SIG-M5 (cell line): Measurements from ENCODE around the gene ADGRA1.
"Not testable (repeated sequence)": the region's sequence is repeated elsewhere in the genome, so short reads cannot be mapped to it uniquely, and the experiment has no call there.

Experiments used
- DNase-seq: peaks from one replicate; lab custom pipeline; 2025; lab: John Stamatoyannopoulos, UW

The ADGRA1 gene

DNA sequence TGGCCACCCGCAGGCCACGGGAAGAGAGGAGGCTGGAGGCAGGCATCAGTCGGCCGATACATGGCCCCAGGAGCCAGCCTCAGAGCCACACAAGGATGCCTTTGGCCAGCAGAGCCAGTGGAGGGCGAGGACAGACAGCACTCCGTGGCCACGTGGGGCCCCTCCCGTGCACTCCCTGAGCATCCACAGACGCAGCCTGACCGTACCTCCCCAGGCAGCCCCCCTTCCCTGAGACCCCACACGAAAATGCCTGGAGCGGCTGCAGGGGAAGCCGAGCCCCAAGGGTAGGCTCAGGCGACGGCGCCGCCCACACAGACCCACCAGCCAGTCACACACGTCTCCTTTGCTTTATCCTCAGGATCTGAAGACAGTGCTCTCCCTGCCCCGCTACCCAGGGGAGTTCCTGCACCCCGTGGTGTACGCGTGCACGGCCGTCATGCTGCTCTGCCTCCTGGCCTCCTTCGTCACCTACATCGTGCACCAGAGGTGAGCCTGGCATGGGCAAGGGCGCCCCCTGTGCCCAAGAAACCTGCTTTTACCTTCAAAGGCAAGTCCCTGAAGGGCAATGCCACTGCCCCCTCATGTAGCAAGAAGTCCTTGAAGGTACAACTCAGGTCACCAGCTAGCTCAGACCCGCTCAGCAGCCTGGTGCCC lies 9.0 kb downstream of the ADGRA1 start:
- DNase-seq, result no peak

DNA sequence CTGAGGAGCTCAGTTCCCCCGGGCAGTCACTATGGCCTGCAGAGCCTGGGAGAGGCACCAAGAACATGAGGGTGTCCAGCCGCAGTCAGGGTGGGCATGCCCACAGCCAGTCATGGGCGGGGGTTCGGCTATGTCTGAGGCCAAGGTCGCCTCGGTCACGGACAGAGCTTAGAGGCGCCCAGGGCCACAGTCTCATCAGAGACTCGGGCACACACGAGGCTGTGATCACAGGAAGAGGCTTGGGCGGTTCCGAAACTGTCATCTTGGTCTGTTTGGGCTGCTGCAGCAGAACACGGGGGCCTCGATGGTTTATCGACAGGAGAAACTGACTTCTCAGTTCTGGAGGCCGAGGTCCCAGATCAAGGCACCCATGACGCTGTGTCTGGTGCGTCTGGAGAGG lies 9.7 kb downstream of the ADGRA1 start:
- no peak for DNase-seq

DNA sequence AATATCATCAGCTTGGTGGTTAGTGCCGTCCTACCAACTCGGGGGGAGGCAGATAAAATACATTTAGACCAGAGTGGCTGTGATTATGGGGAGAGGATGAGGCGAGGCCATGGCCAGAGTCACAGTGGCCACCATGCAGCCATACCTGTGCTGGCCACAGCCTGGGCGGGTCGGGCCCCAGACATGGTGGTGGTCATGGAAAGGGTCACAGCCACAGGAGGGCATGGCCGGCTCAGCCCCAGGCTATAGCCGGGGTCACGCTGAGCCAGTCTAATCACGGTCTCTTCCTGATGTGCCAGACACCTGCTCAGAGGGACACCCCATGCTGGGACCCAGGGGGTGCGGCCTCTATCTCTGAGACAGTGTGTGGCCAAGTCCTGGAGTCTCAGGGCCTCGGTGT lies 10.2 kb downstream of the ADGRA1 start:
- DNase-seq, result no peak

DNA sequence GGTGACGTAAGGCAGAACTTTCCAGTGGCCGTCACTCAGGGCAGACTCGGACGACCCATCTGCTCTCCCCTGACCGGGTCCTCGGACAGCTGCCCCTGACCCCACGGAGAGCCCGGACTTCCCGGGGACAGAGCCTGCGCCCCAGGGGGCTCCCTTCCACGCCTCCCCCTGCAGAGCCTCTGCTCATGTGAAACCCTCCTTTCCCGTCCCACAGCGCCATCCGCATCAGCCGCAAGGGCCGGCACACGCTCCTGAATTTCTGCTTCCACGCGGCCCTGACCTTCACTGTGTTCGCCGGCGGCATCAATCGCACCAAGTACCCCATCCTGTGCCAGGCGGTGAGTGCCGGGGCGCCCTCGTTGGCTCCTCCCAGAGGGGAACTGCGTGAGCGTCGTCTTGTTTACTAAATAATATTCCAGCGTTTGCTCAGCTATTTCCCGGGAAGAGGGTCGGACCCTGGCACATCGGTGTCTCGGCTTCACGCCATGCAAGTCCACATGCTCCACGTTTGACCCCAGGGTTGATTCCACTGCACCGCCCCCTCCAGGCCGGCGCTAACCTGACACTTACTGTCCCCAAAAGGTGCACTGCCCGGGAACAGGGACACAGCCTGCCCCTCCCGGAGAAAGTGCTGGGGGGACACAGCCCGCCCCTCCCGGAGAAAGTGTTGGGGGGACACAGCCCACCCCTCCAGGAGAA lies 10.9 kb downstream of the ADGRA1 start:
- no peak for DNase-seq

DNA sequence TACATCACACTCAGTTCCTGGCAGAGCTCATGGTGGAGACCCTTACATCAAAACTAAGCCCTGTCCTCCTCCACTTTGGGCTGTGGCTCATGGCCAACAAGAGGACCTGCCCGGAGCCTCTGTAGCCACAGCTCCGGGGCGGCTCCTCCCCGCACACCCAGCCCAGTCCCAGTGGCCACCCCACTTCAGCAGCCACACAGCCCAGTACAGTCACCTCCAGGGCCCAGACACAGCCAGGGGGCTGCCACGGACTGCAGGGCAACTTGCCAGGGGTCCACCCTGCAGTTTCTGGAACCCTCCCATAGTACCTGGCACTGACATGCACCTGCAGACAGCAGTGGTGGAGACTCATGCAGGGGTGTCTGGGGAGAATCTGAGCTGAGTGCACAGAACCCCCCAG lies 11.8 kb downstream of the ADGRA1 start:
- no peak for DNase-seq

DNA sequence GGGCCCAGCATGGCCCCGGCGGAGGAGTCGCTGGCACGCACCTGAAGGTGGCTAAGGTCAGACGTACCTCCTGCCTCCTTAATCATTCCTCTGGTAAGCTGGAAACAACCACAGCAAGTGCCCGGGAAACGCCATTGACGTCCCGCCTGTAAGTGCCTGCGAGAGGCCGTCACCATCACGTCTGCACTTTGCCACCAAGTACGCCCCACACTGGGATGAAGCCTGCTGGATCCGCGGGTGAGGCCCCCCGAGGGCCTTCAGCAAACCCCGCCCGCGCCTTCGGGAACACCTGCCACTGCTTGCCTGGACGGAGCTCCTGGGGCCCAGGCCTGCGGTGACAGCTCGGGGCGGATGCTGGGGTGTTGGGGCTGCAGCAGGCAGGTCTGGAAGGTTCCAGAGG lies 12.5 kb downstream of the ADGRA1 start:
- DNase-seq, result no peak

DNA sequence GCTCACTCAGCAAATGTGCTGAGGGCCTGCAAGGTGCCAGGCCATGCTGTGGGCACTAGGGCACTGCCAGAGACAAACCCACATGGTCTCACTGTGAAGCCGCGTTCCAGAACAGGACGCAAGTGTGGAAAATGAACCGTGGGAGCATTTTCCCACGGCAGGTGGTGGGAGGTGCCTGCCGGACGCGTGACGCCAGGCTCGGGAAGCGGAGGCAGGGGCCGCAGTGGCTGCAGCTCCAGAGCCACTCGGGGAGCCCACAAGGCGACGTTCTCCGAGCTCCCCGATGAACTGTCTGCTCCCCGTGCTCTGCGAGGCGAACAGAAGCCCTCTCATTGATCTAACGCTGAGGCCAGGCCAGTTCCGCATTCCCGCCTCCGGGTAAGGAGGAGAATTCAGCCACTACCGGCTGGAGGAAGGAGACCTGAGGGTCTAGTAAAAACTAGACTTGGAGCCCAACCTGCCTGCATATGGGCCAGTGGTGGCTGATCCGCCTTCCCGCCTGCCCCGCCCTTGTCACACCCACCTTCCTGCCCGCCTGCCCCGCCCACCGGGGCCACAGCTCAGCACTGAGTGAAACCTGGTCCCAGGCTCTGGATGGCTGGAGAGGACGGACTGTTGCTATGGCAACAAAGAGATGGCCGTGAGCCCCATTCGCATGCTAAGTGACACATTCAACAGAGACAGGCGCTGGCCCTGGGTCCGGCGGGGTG lies 13.1 kb downstream of the ADGRA1 start:
- DNase-seq, result no peak

DNA sequence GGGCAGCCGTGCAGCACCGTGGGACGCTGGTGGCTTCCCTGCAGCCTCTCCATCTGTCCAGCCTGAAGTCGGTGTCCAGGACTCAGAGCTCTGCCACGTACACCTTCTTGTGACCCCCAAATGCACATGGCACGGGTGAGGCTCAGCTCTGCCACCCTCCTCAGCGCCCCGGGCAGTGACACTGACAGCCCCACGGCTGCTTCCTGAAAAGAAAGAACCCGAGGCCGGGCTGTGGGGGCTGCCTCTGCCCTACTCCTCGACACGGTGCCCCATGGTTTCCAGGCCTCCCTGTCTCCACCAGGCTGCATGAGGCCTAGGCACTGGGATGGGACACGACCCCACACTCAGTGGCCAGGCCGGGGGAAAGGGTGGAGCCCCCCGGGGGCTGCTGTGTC lies 13.7 kb downstream of the ADGRA1 start:
- no peak for DNase-seq

DNA sequence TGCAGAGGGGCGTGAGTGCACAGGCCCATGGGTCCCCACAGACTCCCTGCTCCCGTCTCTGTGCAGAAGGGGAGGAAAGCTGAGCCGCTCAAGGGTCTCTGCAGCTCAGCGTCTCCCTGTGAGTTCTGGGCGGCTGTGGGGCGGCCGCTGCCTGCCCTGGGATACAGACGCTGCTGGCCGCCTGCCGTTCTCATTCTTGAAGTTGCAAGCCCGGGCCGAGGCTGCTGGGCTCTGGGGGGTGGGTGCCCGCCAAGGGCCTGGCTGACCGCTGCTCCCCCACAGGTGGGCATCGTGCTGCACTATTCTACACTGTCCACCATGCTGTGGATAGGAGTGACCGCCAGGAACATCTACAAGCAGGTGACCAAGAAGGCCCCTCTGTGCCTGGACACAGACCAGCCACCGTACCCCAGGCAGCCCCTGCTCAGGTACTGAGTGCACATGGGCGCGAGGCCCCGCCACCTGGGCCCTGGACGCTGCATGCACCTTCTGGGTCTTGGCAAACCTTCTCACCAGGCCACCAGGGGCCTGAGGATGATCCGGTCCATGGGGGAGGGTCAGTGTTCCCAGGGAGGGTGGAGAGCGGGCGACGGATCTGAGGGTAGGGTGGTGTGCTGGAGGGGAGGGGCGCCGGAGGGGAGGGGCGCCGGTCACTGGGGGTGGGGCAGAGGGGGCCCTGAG lies 14.8 kb downstream of the ADGRA1 start:
- DNase-seq, result no peak

DNA sequence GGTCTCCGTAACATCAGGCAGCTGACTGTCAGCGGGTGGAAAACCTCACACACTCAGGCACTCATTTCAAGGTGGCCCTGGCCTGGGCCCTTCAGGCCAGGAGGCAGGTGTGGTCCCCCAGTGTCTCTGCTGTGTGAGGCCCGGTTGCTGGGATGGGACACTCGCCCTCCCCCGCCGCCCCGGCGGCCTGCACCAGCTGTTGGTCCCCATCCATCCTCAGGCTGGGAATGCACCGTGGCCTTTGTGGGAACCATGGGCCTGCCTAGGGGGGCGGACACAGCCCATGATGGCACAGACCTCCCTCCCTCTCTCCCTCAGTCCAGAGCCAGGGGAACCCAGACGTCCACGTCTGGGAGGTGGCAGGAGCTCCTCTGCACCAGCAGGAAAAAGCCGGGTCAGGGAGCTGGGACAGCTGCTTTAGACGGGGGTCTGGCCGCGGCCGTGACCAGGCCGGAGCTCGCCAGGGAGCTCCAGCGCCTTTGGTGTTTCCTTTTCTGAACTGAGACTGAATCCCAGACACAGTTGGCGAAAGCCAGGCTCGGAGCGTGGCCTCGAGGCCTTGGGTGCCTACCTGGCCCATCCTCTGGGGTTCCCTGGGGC lies 15.7 kb downstream of the ADGRA1 start:
- DNase-seq, result no peak

DNA sequence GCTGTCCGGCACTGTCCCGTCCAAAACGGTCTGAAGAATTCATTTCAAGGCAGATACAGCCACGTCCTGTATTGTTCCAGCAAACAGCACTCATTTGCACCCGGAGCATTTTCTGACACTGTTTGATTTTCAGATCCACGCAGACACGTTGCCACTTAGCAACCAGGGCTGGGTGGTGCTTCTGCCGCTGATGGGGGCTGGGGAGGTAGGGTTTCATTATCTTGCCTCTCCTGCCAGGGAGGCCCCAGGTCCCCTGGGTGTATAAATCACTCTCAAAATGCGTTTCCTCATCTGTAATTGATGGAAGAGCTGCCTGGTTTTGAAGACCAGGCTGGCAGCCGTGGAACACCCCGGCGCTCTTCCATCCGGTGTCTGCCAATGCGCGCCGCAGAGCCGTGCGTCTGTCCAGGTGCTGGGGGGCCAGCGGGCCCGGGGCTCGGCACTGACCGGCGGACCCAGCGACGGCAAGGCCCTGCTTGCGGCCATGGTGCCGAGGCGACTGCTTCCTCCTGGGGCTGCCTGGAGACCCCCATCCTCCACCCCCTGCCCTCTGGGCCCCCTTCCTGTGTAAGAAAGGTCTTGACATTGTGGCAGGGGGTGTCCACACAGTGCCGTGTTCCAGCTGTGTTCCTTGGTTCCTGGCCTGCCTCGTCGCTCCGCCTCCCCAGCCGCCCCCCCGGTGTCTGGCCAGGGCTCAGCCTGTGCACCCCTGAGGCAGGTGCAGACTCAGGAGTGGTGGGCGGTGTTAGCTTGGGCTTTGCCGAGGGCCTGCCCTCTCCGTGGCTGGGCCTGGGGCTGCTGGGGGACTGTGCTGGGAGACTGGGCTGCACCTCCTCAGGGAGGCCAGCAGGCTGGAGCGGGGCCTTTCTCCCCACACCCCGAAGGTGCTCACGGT lies 16.6 kb downstream of the ADGRA1 start:
- DNase-seq, result no peak

DNA sequence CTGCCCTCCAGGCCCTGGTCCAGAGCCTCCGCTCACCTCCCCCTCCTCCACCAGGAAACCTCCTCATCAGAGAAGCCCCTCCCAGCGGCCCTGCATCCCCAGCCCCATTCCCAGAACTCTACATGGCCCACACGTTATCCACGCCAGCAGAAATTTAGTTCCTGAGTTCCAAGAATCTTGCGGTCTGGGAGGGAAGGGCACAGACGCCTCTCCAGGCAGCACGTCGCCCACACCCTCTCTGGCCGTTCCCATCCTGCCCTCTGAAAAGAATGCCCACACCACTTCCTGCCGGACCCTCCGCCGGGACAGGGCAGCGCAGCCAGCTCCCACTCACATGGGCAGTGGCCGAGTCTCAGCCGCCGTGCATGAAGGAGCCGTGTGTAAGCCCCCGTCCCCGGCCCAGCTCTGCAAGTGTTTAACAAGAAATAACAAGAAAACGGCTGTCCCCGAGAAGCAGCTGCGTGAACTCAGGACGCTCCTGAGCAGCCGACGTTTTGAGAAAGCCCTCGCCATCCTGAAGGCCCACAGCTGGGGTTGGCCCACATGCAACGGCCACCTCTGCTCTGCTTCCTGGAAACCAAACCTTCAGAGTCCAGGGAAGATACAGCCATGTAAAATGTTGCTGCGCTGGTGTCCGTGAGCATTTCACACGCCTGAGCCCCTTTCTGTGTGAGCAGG lies 17.4 kb downstream of the ADGRA1 start:
- DNase-seq, result no peak

DNA sequence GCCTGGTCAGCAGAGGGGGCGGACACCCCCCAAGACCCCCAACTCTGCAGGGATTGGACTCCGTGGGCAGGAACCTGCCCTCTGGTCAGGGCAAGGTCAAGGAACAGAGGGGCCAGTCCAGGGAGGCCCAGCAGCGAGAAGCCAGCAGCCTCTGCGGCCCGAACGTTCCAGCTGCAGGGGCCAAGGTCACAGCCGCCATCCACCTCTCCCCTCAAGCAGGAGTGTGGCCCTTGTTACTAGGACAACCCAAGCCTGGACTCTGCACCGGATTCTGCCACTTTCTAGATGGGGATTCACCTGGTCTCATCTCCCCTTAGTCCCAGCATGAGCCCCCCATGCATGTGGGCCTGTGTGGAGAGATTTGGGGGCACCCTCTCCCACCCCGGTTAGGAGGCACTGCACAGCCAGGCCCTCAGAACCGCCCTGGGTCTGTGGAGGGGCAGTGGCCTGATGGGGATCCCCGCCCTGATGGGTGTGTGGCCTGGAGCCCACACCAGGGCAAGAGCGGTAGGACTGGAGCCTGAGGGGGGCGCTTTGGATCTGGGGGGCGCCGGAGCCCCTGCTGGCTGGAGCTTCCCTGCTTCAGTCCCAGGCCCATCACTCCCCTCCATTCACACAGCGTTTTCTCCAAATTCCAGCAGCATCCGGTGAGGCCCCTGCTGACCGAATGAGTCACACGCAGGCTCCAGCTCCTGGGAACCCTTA lies 18.1 kb downstream of the ADGRA1 start:
- DNase-seq, result no peak

DNA sequence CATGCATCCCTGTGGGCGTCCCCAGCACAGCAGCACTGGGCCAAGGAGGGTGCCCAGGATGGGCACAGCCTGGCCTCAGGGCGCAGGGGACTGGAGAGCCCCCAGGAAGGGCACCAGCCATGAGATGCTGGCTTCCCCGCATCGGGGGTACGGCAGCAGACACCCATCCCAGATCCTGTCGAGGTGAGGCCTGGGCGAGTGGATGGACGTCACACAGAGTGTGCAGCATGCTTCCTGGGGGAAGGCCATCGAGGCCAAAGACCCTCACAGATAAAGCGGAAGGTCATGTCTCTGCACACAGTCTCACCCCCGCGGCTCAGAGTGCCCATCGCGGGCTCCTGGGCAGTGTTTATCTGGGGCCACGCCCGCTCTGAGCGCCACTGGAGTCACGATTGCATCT lies 18.8 kb downstream of the ADGRA1 start:
- no peak for DNase-seq

DNA sequence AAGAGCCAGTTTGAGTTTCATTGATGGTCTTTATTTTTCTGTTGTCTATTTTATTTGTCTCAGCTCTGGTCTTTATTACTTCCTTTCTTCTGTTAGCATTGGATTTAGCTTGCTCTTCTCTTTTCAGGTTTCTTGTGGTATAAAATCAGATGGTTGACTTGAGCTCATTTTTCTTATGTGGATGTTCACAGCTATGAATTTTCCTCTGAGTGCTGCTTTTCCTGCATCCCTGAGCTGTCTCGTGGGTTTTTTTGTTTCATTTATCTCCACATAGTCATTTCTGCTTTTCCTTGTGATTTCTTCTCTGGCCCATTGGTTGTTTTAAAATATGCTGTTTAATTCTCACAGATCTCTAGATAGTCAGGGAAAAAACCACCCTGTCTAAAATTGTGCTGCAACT lies 19.7 kb downstream of the ADGRA1 start:
- no peak for DNase-seq

DNA sequence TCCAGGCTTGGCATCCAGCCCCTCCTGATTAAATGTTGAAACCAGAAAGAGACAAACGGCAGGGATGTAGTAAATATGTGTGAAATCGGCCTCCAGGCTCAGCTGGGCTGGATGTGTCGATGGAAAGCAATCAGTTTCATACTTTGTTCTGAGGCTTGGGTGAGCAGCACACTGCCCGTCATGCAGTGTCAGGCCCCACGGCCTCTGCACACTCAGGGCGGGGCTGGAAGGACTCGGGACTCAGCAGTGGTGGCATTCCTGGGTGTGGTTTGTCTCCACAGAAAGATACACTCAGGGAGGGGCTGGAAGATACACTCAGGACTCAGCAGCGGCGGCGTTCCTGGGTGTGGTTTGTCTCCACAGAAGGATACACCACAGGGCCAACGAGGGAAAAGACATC lies 22.0 kb downstream of the ADGRA1 start:
- no peak for DNase-seq

DNA sequence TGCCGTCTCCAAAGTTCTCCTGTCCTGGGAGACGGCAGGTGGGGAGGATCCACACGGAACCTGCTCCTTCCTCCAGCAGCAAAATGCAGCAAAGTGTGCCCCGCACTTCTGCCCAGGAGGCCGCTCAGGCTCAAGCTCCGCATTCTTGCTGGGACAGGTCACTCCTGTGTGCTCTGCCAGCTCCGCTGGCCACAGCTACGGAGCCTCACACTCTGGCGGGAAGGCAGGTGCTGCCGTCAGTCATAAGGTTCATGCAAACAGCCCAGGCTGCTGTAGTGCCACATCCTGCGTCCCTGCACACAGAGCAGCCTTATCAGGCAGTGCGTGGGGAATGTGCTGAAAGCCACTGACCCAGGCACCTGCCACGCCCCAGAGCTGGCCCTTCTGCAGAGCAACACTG lies 22.4 kb downstream of the ADGRA1 start:
- no peak for DNase-seq

DNA sequence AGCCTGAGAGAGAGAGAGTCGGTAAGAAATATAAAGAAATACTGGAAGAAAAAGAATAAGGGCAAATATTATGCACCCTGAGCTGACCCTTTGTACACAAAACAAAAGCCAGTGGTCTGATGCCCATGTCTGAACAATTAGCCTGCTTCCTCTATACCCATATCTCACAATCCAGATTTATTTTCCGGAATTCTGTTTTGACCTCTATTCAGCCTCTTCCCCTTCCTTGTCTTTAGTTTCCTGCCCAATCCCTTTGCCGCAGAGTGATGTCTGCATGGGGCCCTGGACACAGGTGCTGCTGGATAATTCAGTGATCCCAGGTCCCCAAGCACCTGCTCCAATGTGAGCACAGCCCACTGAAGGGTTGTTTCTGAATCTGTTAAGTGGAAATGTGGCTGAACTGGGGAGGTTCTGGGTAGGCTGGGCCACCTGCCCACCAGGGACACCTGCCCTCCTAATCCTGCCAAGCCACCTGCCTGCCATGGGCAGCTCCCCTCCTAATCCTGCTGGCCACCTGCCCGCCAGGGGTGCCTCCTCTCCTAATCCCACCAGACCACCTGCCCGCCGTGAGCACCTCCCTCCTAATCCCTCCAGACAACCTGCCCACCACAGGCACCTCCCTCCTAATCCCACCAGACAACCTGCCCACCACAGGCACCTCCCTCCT lies 23.0 kb downstream of the ADGRA1 start:
- DNase-seq, result no peak

DNA sequence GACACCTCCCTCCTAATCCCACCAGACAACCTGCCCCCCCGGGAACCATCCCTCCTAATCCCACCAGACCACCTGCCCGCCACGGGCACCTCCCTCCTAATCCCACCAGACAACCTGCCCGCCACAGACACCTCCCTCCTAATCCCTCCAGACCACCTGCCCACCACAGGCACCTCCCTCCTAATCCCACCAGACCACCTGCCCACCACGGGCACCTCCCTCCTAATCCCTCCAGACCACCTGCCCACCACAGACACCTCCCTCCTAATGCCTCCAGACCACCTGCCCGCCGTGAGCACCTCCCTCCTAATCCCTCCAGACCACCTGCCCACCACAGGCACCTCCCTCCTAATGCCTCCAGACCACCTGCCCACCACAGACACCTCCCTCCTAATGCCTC lies 23.9 kb downstream of the ADGRA1 start:
- not testable (repeated sequence) for DNase-seq
